ENCODE data around the gene ABCG5. TPM values are rescaled to one million over a fixed set of nuclear protein-coding genes. Genes with fewer than 3 reads are reported as not detected.

ABCG5 gene
- total and polyA plus RNA-seq, 7 donors = 0.01 to 0.08 TPM; not detected in 5

DNA sequence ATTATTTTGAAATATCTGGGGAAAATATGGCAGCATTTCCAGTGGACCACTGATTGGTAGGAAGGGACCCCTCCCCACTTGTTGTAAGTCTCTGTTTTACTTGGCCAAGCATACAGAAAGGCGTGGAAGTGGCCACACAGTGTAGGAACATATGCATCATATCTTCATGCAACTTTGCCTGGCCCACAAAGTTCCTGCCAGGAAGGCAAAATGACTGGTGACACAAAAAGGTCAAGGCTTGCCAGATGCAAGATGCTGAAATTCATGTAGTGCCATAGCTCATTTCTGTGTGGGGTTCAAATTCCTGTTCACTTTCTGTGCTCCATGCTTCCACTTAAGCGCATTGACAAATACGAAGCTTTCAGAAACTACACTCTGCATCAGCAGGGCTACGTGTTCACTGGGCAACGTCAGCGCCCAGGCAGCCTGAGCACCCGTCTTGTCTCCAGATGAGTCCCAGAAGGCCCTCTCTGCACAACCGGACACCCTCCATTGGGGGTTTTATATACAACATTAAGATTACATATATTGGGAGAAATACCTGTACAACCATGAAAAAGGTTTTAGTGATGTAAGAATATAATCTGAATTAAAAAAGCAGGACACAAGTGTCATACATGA, 61.2 kb downstream of the ABCG5 start:
- 93 to 95% (median 95%) methylated on average over 8 of the region's 8 CpGs for WGBS, 3 donors
- no peak overlapping the region for H3K4me3 ChIP-seq
- TF ChIP-seq, protein P1, sequence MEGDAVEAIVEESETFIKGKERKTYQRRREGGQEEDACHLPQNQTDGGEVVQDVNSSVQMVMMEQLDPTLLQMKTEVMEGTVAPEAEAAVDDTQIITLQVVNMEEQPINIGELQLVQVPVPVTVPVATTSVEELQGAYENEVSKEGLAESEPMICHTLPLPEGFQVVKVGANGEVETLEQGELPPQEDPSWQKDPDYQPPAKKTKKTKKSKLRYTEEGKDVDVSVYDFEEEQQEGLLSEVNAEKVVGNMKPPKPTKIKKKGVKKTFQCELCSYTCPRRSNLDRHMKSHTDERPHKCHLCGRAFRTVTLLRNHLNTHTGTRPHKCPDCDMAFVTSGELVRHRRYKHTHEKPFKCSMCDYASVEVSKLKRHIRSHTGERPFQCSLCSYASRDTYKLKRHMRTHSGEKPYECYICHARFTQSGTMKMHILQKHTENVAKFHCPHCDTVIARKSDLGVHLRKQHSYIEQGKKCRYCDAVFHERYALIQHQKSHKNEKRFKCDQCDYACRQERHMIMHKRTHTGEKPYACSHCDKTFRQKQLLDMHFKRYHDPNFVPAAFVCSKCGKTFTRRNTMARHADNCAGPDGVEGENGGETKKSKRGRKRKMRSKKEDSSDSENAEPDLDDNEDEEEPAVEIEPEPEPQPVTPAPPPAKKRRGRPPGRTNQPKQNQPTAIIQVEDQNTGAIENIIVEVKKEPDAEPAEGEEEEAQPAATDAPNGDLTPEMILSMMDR (IDR thresholded peaks at IDR 0.05) = no peak
- ATAC-seq (no peak), DNase-seq (no peak)
- intact Hi-C loops (cut with DNase I) = no loop called here
- no peaks in the 10 kb centered on the region for H3K9me3 ChIP-seq
- no peak overlapping the region for H3K27ac ChIP-seq
- H3K4me1 ChIP-seq = peaks cover 7% of the 10 kb centered on the region
- peaks cover 0 to 24% of the 10 kb centered on the region in 2 donors for H3K36me3 ChIP-seq (ENCODE audit: insufficient read depth in 1 of 2, low read depth in 1 of 2)
- H3K27me3 ChIP-seq (ENCODE audit: insufficient read depth in 3 of 3, low read length in 2 of 3) = no peaks in the 10 kb centered on the region

DNA sequence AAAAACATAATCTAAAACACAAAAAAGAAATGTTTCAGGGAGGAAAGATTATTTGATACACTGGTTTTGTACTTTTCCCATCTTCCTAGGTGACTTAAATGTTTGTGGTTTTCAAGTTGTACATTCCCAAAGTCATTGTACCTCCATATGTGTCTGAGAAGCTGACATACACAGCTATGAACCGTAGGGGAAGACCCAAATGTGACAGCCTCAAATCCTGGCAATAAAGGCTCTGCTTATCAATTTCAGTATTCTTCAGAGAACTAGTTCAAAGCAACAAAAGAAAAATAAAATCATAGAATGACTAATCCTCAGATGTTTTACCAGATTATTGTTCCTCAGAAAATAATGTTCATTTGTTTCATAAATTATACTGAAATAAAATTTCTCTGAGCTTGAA, 62.3 kb downstream of the ABCG5 start:
- DNase-seq (no peak), ATAC-seq (no peak)
- H3K4me3 ChIP-seq = no peak overlapping the region
- H3K4me1 ChIP-seq = peaks cover 7% of the 10 kb centered on the region
- H3K36me3 ChIP-seq (ENCODE audit: insufficient read depth in 1 of 2, low read depth in 1 of 2) = peaks cover 0 to 24% of the 10 kb centered on the region in 2 donors
- no peak overlapping the region for H3K27ac ChIP-seq
- no peaks in the 10 kb centered on the region for H3K9me3 ChIP-seq
- 62 to 79% (median 71%) methylated on average over 1 of the region's 1 CpG for WGBS, 3 donors
- TF ChIP-seq, protein P1 (IDR thresholded peaks at IDR 0.05) = no peak
- H3K27me3 ChIP-seq (ENCODE audit: insufficient read depth in 3 of 3, low read length in 2 of 3) = no peaks in the 10 kb centered on the region
- intact Hi-C loops (cut with DNase I) = no loop called here

DNA sequence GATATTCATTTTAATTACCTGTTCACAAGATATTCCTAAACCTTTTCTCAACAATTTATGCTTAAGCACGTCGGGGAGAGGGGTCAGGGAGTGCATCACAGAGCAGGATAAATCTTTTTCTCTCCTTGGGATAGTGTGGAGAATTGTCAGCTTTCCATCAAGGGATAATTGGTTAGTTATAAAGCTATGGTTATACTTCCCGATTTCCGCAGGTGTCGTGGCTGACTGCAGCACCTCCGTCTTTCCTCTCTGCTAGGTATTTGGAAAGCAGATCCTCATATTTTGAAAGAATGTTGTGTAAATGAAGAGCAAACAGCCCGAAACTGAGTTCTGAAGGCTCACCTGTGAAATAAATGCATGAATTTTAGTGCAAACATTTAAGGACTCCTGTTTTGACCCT, 64.0 kb downstream of the ABCG5 start:
- DNase-seq (no peak), ATAC-seq (peak in 1 of 4 donors; percentile 20)
- intact Hi-C loops (cut with DNase I) = loop anchor here in 1 of 2 donors (5.0 kb wide), 1 partner anchor 162 kb away; no protein-coding TSS in a partner anchor
- Histone ChIP-seq H3K9me3 (no peaks in the 10 kb centered on the region), H3K4me1 (peaks cover 7% of the 10 kb centered on the region), H3K27ac (peak overlapping the region; percentile 80), H3K36me3 (ENCODE audit: insufficient read depth in 1 of 2, low read depth in 1 of 2) (peaks cover 0 to 24% of the 10 kb centered on the region in 2 donors), H3K27me3 (ENCODE audit: insufficient read depth in 3 of 3, low read length in 2 of 3) (no peaks in the 10 kb centered on the region), H3K4me3 (peak overlapping the region; percentile 85)
- TF ChIP-seq, protein P1 (IDR thresholded peaks at IDR 0.05) = no peak
- WGBS, 3 donors = 20 to 30% (median 23%) methylated on average over 7 of the region's 7 CpGs

DNA sequence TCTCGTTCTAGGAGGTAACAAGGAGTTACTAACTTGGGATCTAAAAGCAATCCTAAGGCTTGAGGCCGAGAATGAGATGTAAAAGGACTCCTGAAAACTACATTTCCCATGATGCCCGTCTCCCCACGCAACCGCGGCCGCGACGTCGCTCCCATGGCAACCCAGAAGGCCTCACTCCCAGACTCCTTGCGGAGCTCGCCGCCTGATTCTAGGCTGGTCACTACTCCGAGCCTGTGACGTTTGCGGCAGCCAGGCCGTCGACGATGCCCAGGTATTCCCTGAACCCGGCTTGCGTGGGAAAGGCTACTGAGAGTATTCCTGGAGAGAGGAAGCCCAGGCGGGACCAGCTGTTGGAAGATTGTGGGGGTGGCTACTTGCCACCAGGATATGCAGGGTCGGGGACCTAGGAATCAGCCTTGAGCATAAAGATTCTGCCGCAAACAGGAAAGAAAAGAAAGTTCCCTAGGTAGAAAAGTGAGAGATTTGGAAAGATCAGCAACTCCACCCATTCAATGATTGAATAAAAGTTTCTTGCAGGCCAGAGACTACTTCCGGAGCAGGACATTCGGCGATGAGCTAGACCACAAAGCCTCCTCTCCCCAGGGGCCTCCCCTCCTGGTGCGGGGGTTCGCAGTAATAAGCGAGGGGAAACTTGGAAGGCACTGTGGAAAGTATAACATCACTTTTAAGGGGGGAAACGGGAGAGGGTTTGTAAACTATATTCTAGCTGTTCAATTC, 64.6 kb downstream of the ABCG5 start, which contains the start of gene DYNC2LI1:
DYNC2LI1 (plus strand) TSS at position 164 of the 738 bp plus-strand sequence; CDS start at position 264, 100 bp downstream.
- ATAC-seq = peak; percentile 98 to 100 (median 100)
- Histone ChIP-seq H3K4me1 (peaks cover 7% of the 10 kb centered on the region), H3K36me3 (ENCODE audit: insufficient read depth in 1 of 2, low read depth in 1 of 2) (peaks cover 0 to 19% of the 10 kb centered on the region in 2 donors), H3K4me3 (peak within 1 kb of the TSS; percentile 85), H3K9me3 (no peaks in the 10 kb centered on the region), H3K27ac (peak within 1 kb of the TSS; percentile 80), H3K27me3 (ENCODE audit: insufficient read depth in 3 of 3, low read length in 2 of 3) (no peaks in the 10 kb centered on the region)
- 0 to 1% (median 0%) methylated on average over 31 of the region's 31 CpGs for WGBS, 3 donors
- intact Hi-C loops (cut with DNase I) = loop anchor here in 1 of 2 donors (5.0 kb wide), 1 partner anchor 162 kb away; no protein-coding TSS in a partner anchor
- TF ChIP-seq, protein P1 (IDR thresholded peaks at IDR 0.05) = no peak
- peak; percentile 81 to 95 for DNase-seq

All from psoas muscle (tissue), 8 donors.